KMS-11 (cell line): Measurements from ENCODE around the gene TLR5.
A peak's percentile ranks its signal among the peaks of the same experiment; 100 is the strongest.

ENCODE experiments used
- H2AFZ ChIP-seq: fragments of 200-600 bp; sonication (generic); 2 replicates; pipeline ENCODE4 v1.6.1; 2016; ENCODE audit warnings: antibody characterized with exemption, mixed run types, low read depth
- H3K27ac ChIP-seq: fragments of 200-600 bp; sonication (generic); 2 replicates; pipeline ENCODE4 v1.6.1; 2016; ENCODE audit warnings: mild to moderate bottlenecking, mixed run types
- H3K27me3 ChIP-seq: fragments of 200-600 bp; sonication (generic); 2 replicates; pipeline ENCODE4 v1.6.1; 2017; ENCODE audit warnings: mild to moderate bottlenecking, low read depth, mixed run types, moderate library complexity; ENCODE audit not compliant: insufficient read depth
- H3K36me3 ChIP-seq: fragments of 200-600 bp; sonication (generic); 2 replicates; pipeline ENCODE4 v1.6.1; 2017; ENCODE audit warnings: mild to moderate bottlenecking, mixed run types; ENCODE audit not compliant: insufficient read depth
- H3K4me1 ChIP-seq: fragments of 200-600 bp; sonication (generic); 2 replicates; pipeline ENCODE4 v1.6.1; 2016; ENCODE audit warnings: mild to moderate bottlenecking, low read depth, mixed run types; ENCODE audit not compliant: poor library complexity, severe bottlenecking
- H3K4me2 ChIP-seq: fragments of 200-600 bp; sonication (generic); 2 replicates; pipeline ENCODE4 v1.7.0; 2016; ENCODE audit warnings: mild to moderate bottlenecking, mixed run types
- H3K4me3 ChIP-seq: fragments of 200-600 bp; sonication (generic); IDR thresholded peaks from 2 replicates; pipeline ENCODE4 v1.6.1; 2017; ENCODE audit warnings: low read depth, low read length, mixed read lengths; ENCODE audit not compliant: insufficient read depth
- H3K79me2 ChIP-seq: fragments of 200-600 bp; sonication (generic); 2 replicates; pipeline ENCODE4 v1.6.1; 2016; ENCODE audit warnings: low read depth, mixed run types; ENCODE audit not compliant: insufficient read depth
- H3K9ac ChIP-seq: fragments of 200-600 bp; sonication (generic); 2 replicates; pipeline ENCODE4 v1.6.1; 2016; ENCODE audit warnings: mild to moderate bottlenecking, mixed run types
- H4K20me1 ChIP-seq: fragments of 200-600 bp; sonication (generic); 2 replicates; pipeline ENCODE4 v1.6.1; 2016; ENCODE audit warnings: mild to moderate bottlenecking, mixed run types; ENCODE audit not compliant: insufficient read depth
- CTCF ChIP-seq: fragments of 200-600 bp; sonication (generic); conservative IDR thresholded peaks from 2 replicates; pipeline ENCODE4 v1.6.1; 2017; ENCODE audit warnings: low read depth, mild to moderate bottlenecking, antibody characterized with exemption, low read length, moderate library complexity, mixed read lengths

TLR5 gene

GRCh38 chr1:223143537-223144248, 645 bp upstream of the TLR5 start:
- Histone ChIP-seq H3K9ac (peak overlapping the region; percentile 34), H2AFZ (peak overlapping the region; percentile 82), H3K4me1 (peaks cover 26% of the 10 kb centered on the region), H3K27me3 (no peaks in the 10 kb centered on the region), H3K36me3 (no peaks in the 10 kb centered on the region), H3K4me3 (peak overlapping the region; percentile 62), H4K20me1 (no peaks in the 10 kb centered on the region), H3K4me2 (peak overlapping the region; percentile 85), H3K27ac (peak overlapping the region; percentile 59), H3K79me2 (no peaks in the 10 kb centered on the region)
- TF ChIP-seq CTCF: no peak

GRCh38 chr1:223142269-223142668, 779 bp downstream of the TLR5 start:
- Histone ChIP-seq H3K4me2 (peak overlapping the region; percentile 85), H2AFZ (peak overlapping the region; percentile 82), H4K20me1 (no peaks in the 10 kb centered on the region), H3K4me1 (peaks cover 26% of the 10 kb centered on the region), H3K9ac (peak overlapping the region; percentile 48; the same call in 1 of the 2 replicates), H3K27ac (0 out of 2 replicates have a peak overlapping the region, but pooled peaks have one; percentile 19), H3K4me3 (no peak overlapping the region), H3K79me2 (no peaks in the 10 kb centered on the region), H3K36me3 (no peaks in the 10 kb centered on the region), H3K27me3 (no peaks in the 10 kb centered on the region)
- TF ChIP-seq CTCF: no peak

GRCh38 chr1:223140611-223141405, 2.2 kb downstream of the TLR5 start:
- Histone ChIP-seq H3K27me3 (no peaks in the 10 kb centered on the region), H4K20me1 (no peaks in the 10 kb centered on the region), H2AFZ (no peak overlapping the region), H3K79me2 (no peaks in the 10 kb centered on the region), H3K27ac (no peak overlapping the region), H3K4me1 (peaks cover 26% of the 10 kb centered on the region), H3K36me3 (no peaks in the 10 kb centered on the region), H3K4me3 (no peak overlapping the region), H3K4me2 (no peak overlapping the region), H3K9ac (no peak overlapping the region)
- TF ChIP-seq CTCF: no peak

GRCh38 chr1:223137455-223138085, 5.5 kb downstream of the TLR5 start:
- no peaks in the 10 kb centered on the region for H3K79me2 ChIP-seq
- H3K4me1 ChIP-seq: peaks cover 9% of the 10 kb centered on the region
- H3K9ac ChIP-seq: no peak overlapping the region
- no peak for TF ChIP-seq CTCF
- H3K36me3 ChIP-seq: no peaks in the 10 kb centered on the region
- no peaks in the 10 kb centered on the region; the same call in 1 of the 2 replicates for H3K27me3 ChIP-seq
- no peak overlapping the region for H2AFZ ChIP-seq
- H3K27ac ChIP-seq: no peak overlapping the region
- H3K4me3 ChIP-seq: no peak overlapping the region
- no peak overlapping the region for H3K4me2 ChIP-seq
- no peaks in the 10 kb centered on the region for H4K20me1 ChIP-seq
